Measurements from ENCODE around the gene ATRN.

Gene ATRN

DNA sequence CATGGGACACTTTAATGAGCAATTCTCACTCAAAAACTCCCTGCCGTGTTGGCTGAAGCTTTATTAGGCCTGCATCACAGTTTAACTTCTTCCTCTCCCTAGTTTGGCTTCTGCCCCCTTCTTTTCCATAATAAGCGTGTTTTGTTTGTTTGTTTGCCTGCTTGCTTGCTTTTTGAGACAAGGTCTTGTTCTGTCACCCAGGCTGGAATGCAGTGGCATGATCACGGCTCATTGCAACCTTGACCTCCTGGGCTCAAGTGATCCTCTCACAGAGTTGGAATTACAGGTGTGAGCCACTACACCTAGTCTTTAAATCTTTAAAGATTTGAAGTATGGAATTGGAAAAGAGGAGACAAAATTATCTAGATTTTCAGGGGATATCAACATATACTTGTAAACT lies 38.0 kb upstream of the ATRN start:
- no peaks in the 10 kb centered on the region for H3K27me3 ChIP-seq (replicated peaks in 2 of 5; ENCODE audit: control insufficient read depth in 4 of 5, insufficient read depth in 5 of 5, low read length in 4 of 5)
- 100% methylated on average over 2 of the region's 3 CpGs for WGBS (ENCODE audit: insufficient coverage)
- POLR2A ChIA-PET: no interaction called here
- CTCF ChIA-PET: interaction anchor here (1.3 kb wide), 1 partner anchor 25 kb away, joined by 3 read pairs; the partner anchor contains the start of gene DNAAF9
- DNase-seq: no peak
- no peaks in the 10 kb centered on the region for H3K36me3 ChIP-seq (ENCODE audit: control insufficient read depth in 4 of 4, insufficient read depth in 4 of 4, low read length in 3 of 4)
- no peaks in the 10 kb centered on the region for H3K9me3 ChIP-seq (ENCODE audit: control extremely low read depth in 1 of 5, control insufficient read depth in 4 of 5, insufficient read depth in 2 of 5, low read depth in 1 of 5, low read length in 4 of 5)
- peaks cover 0 to 22% (median 18%) of the 10 kb centered on the region in 4 experiments for H3K4me1 ChIP-seq (ENCODE audit: control extremely low read depth in 1 of 4, control insufficient read depth in 4 of 4, insufficient read depth in 4 of 4, low read length in 3 of 4)
- H3K4me3 ChIP-seq (ENCODE audit: control insufficient read depth in 1 of 7, extremely low read depth in 1 of 7, insufficient read depth in 4 of 7, low read depth in 2 of 7, low read length in 6 of 7): no peak overlapping the region
- no peak overlapping the region for H3K27ac ChIP-seq (ENCODE audit: insufficient read depth in 1 of 2, low read depth in 1 of 2, low read length in 2 of 2, poor library complexity in 1 of 2, severe bottlenecking in 2 of 2)

GRCh38 chr20:3433744-3434143 lies 37.1 kb upstream of the ATRN start:
- Histone ChIP-seq H3K4me1 (ENCODE audit: control extremely low read depth in 1 of 4, control insufficient read depth in 4 of 4, insufficient read depth in 4 of 4, low read length in 3 of 4) (peaks cover 0 to 22% (median 18%) of the 10 kb centered on the region in 4 experiments), H3K27ac (ENCODE audit: insufficient read depth in 1 of 2, low read depth in 1 of 2, low read length in 2 of 2, poor library complexity in 1 of 2, severe bottlenecking in 2 of 2) (no peak overlapping the region), H3K36me3 (ENCODE audit: control insufficient read depth in 4 of 4, insufficient read depth in 4 of 4, low read length in 3 of 4) (no peaks in the 10 kb centered on the region), H3K4me3 (ENCODE audit: control insufficient read depth in 1 of 7, extremely low read depth in 1 of 7, insufficient read depth in 4 of 7, low read depth in 2 of 7, low read length in 6 of 7) (no peak overlapping the region), H3K9me3 (ENCODE audit: control extremely low read depth in 1 of 5, control insufficient read depth in 4 of 5, insufficient read depth in 2 of 5, low read depth in 1 of 5, low read length in 4 of 5) (no peaks in the 10 kb centered on the region), H3K27me3 (replicated peaks in 2 of 5; ENCODE audit: control insufficient read depth in 4 of 5, insufficient read depth in 5 of 5, low read length in 4 of 5) (no peaks in the 10 kb centered on the region)
- ChIA-PET CTCF (no interaction called here), POLR2A (no interaction called here)
- WGBS (ENCODE audit: insufficient coverage): 100% methylated on average over 3 of the region's 3 CpGs
- no peak for DNase-seq

DNA sequence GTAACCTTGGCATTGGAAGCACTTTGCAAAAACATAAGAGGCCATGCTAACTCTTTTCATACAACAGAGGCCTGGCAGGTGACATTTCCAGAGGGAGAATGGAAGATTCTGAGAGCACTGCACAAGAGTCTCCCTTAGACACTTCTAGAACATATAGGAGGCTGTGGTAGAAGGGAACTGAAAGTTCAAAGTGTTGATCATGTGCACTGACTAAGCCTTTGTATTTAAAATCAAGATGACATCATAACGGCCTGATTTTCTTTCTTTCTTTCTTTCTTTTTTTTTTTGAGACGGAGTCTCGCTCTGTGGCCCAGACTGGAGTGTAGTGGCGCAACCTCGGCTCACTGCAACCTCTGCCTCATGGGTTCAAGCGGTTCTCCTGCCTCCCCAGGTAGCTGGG lies 36.6 kb upstream of the ATRN start:
- 95% methylated on average over 6 of the region's 6 CpGs for WGBS (ENCODE audit: insufficient coverage)
- ChIA-PET POLR2A (interaction anchor here (0.8 kb wide), 1 partner anchor 12 kb away, joined by 3 read pairs; no protein-coding TSS in a partner anchor), CTCF (no interaction called here)
- no peaks in the 10 kb centered on the region for H3K36me3 ChIP-seq (ENCODE audit: control insufficient read depth in 4 of 4, insufficient read depth in 4 of 4, low read length in 3 of 4)
- H3K27me3 ChIP-seq (replicated peaks in 2 of 5; ENCODE audit: control insufficient read depth in 4 of 5, insufficient read depth in 5 of 5, low read length in 4 of 5): no peaks in the 10 kb centered on the region
- peaks cover 0 to 20% (median 17%) of the 10 kb centered on the region in 4 experiments for H3K4me1 ChIP-seq (ENCODE audit: control extremely low read depth in 1 of 4, control insufficient read depth in 4 of 4, insufficient read depth in 4 of 4, low read length in 3 of 4)
- no peak for DNase-seq
- no peak overlapping the region for H3K4me3 ChIP-seq (ENCODE audit: control insufficient read depth in 1 of 7, extremely low read depth in 1 of 7, insufficient read depth in 4 of 7, low read depth in 2 of 7, low read length in 6 of 7)
- H3K27ac ChIP-seq (ENCODE audit: insufficient read depth in 1 of 2, low read depth in 1 of 2, low read length in 2 of 2, poor library complexity in 1 of 2, severe bottlenecking in 2 of 2): no peak overlapping the region
- no peaks in the 10 kb centered on the region for H3K9me3 ChIP-seq (ENCODE audit: control extremely low read depth in 1 of 5, control insufficient read depth in 4 of 5, insufficient read depth in 2 of 5, low read depth in 1 of 5, low read length in 4 of 5)

DNA sequence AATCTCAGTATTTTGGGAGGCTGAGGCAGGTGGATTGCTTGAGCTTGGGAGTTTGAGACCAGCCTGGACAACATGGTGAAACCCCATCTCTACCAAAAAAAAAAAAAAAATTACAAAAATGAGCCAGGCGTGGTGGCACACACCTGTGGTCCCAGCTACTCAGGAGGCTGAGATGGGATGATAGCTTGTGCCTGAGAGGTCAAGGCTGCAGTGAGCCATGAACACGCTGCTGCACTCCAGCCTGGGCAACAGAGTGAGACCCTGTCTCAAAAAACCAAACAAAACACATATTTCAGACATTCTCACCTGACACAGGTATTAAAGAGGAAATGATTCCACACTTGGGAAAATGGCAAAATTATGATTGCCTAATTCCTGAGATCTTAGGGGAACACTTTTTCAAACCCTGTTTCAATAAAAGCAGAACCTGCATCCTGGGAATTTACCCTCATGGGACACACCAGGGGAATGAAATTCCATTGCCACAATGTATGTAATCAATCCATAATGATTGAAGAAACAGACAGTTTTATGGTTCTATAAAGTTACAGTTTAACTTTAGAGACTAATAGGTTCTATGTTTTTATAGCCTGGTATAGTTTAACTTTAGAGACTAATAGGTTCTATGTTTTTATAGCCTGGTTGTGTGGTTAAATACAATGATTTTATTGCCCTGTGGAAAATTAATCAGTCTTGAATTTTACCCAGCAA lies 33.8 kb upstream of the ATRN start:
- ChIA-PET CTCF (no interaction called here), POLR2A (no interaction called here)
- H3K27ac ChIP-seq (ENCODE audit: insufficient read depth in 1 of 2, low read depth in 1 of 2, low read length in 2 of 2, poor library complexity in 1 of 2, severe bottlenecking in 2 of 2): no peak overlapping the region
- DNase-seq: no peak
- H3K27me3 ChIP-seq (replicated peaks in 2 of 5; ENCODE audit: control insufficient read depth in 4 of 5, insufficient read depth in 5 of 5, low read length in 4 of 5): no peaks in the 10 kb centered on the region
- no CpG with 5 or more reads among the region's 2 CpGs for WGBS (ENCODE audit: insufficient coverage)
- H3K9me3 ChIP-seq (ENCODE audit: control extremely low read depth in 1 of 5, control insufficient read depth in 4 of 5, insufficient read depth in 2 of 5, low read depth in 1 of 5, low read length in 4 of 5): no peaks in the 10 kb centered on the region
- no peak overlapping the region for H3K4me3 ChIP-seq (ENCODE audit: control insufficient read depth in 1 of 7, extremely low read depth in 1 of 7, insufficient read depth in 4 of 7, low read depth in 2 of 7, low read length in 6 of 7)
- H3K36me3 ChIP-seq (ENCODE audit: control insufficient read depth in 4 of 4, insufficient read depth in 4 of 4, low read length in 3 of 4): no peaks in the 10 kb centered on the region
- H3K4me1 ChIP-seq (ENCODE audit: control extremely low read depth in 1 of 4, control insufficient read depth in 4 of 4, insufficient read depth in 4 of 4, low read length in 3 of 4): no peaks in the 10 kb centered on the region

- no peak overlapping the region for H3K27ac ChIP-seq (ENCODE audit: insufficient read depth in 1 of 2, low read depth in 1 of 2, low read length in 2 of 2, poor library complexity in 1 of 2, severe bottlenecking in 2 of 2)
- POLR2A ChIA-PET: interaction anchor here (0.6 kb wide), 2 partner anchors 17 to 785 kb away, joined by 3 to 4 read pairs; no protein-coding TSS in a partner anchor
- H3K4me3 ChIP-seq (ENCODE audit: control insufficient read depth in 1 of 7, extremely low read depth in 1 of 7, insufficient read depth in 4 of 7, low read depth in 2 of 7, low read length in 6 of 7): no peak overlapping the region
- WGBS (ENCODE audit: insufficient coverage): no CpG with 5 or more reads among the region's 8 CpGs
- peak in 2 of 3 donors; percentile 4 to 23 for DNase-seq
- H3K36me3 ChIP-seq (ENCODE audit: control insufficient read depth in 4 of 4, insufficient read depth in 4 of 4, low read length in 3 of 4): no peaks in the 10 kb centered on the region
- peaks cover 0 to 9% (median 0%) of the 10 kb centered on the region in 4 experiments for H3K4me1 ChIP-seq (ENCODE audit: control extremely low read depth in 1 of 4, control insufficient read depth in 4 of 4, insufficient read depth in 4 of 4, low read length in 3 of 4)
- H3K9me3 ChIP-seq (ENCODE audit: control extremely low read depth in 1 of 5, control insufficient read depth in 4 of 5, insufficient read depth in 2 of 5, low read depth in 1 of 5, low read length in 4 of 5): no peaks in the 10 kb centered on the region
- CTCF ChIA-PET: no interaction called here
- no peaks in the 10 kb centered on the region for H3K27me3 ChIP-seq (replicated peaks in 2 of 5; ENCODE audit: control insufficient read depth in 4 of 5, insufficient read depth in 5 of 5, low read length in 4 of 5)
Observed at GRCh38 chr20:3446779-3447178, 24.0 kb upstream of the ATRN start.

DNA sequence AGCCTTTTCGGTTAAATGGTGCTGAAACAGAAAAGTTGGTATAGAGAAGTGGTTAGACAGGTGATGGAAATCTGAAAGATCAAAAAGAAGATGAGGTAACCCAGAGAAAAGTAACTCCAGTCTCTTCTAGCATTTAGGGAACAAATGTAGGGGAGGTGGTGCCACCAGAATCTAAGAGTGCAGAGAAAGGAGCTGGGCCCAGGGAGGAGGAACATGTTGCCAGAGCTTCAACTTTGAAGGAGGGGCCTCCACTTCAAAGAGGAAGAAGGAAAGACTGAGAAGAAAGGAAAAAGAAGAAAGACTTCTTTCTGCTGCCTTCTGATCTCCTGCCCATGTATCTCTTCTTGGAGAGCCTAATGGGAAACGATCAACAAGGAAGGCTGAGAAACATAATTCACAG lies 23.5 kb upstream of the ATRN start:
- Histone ChIP-seq H3K27ac (ENCODE audit: insufficient read depth in 1 of 2, low read depth in 1 of 2, low read length in 2 of 2, poor library complexity in 1 of 2, severe bottlenecking in 2 of 2) (no peak overlapping the region), H3K4me1 (ENCODE audit: control extremely low read depth in 1 of 4, control insufficient read depth in 4 of 4, insufficient read depth in 4 of 4, low read length in 3 of 4) (peaks cover 0 to 9% (median 0%) of the 10 kb centered on the region in 4 experiments), H3K9me3 (ENCODE audit: control extremely low read depth in 1 of 5, control insufficient read depth in 4 of 5, insufficient read depth in 2 of 5, low read depth in 1 of 5, low read length in 4 of 5) (no peaks in the 10 kb centered on the region), H3K4me3 (ENCODE audit: control insufficient read depth in 1 of 7, extremely low read depth in 1 of 7, insufficient read depth in 4 of 7, low read depth in 2 of 7, low read length in 6 of 7) (no peak overlapping the region), H3K27me3 (replicated peaks in 2 of 5; ENCODE audit: control insufficient read depth in 4 of 5, insufficient read depth in 5 of 5, low read length in 4 of 5) (no peaks in the 10 kb centered on the region), H3K36me3 (ENCODE audit: control insufficient read depth in 4 of 4, insufficient read depth in 4 of 4, low read length in 3 of 4) (no peaks in the 10 kb centered on the region)
- DNase-seq: peak in 1 of 3 donors; percentile 12
- CTCF ChIA-PET: no interaction called here
- POLR2A ChIA-PET: interaction anchor here (0.6 kb wide), 1 partner anchor 17 kb away, joined by 4 read pairs; no protein-coding TSS in a partner anchor
- no CpG with 5 or more reads among the region's 2 CpGs for WGBS (ENCODE audit: insufficient coverage)

GRCh38 chr20:3449319-3449718 lies 21.5 kb upstream of the ATRN start:
- no CpG with 5 or more reads among the region's 1 CpG for WGBS (ENCODE audit: insufficient coverage)
- H3K4me3 ChIP-seq (ENCODE audit: control insufficient read depth in 1 of 7, extremely low read depth in 1 of 7, insufficient read depth in 4 of 7, low read depth in 2 of 7, low read length in 6 of 7): no peak overlapping the region
- no peaks in the 10 kb centered on the region for H3K36me3 ChIP-seq (ENCODE audit: control insufficient read depth in 4 of 4, insufficient read depth in 4 of 4, low read length in 3 of 4)
- CTCF ChIA-PET: no interaction called here
- no peaks in the 10 kb centered on the region for H3K9me3 ChIP-seq (ENCODE audit: control extremely low read depth in 1 of 5, control insufficient read depth in 4 of 5, insufficient read depth in 2 of 5, low read depth in 1 of 5, low read length in 4 of 5)
- no peak overlapping the region for H3K27ac ChIP-seq (ENCODE audit: insufficient read depth in 1 of 2, low read depth in 1 of 2, low read length in 2 of 2, poor library complexity in 1 of 2, severe bottlenecking in 2 of 2)
- POLR2A ChIA-PET: no interaction called here
- H3K4me1 ChIP-seq (ENCODE audit: control extremely low read depth in 1 of 4, control insufficient read depth in 4 of 4, insufficient read depth in 4 of 4, low read length in 3 of 4): peaks cover 0 to 9% (median 0%) of the 10 kb centered on the region in 4 experiments
- H3K27me3 ChIP-seq (replicated peaks in 2 of 5; ENCODE audit: control insufficient read depth in 4 of 5, insufficient read depth in 5 of 5, low read length in 4 of 5): no peaks in the 10 kb centered on the region
- no peak for DNase-seq
